GM19099 (cell line): Measurements from ENCODE around the gene ANGPTL2.

ENCODE experiments used
- POLR2A ChIP-seq: IDR thresholded peaks from 3 replicates; pipeline ENCODE4 v1.6.1; 2011; ENCODE audit warnings: low read depth; ENCODE audit not compliant: insufficient read length; ENCODE audit errors: extremely low read depth

Gene ANGPTL2

DNA sequence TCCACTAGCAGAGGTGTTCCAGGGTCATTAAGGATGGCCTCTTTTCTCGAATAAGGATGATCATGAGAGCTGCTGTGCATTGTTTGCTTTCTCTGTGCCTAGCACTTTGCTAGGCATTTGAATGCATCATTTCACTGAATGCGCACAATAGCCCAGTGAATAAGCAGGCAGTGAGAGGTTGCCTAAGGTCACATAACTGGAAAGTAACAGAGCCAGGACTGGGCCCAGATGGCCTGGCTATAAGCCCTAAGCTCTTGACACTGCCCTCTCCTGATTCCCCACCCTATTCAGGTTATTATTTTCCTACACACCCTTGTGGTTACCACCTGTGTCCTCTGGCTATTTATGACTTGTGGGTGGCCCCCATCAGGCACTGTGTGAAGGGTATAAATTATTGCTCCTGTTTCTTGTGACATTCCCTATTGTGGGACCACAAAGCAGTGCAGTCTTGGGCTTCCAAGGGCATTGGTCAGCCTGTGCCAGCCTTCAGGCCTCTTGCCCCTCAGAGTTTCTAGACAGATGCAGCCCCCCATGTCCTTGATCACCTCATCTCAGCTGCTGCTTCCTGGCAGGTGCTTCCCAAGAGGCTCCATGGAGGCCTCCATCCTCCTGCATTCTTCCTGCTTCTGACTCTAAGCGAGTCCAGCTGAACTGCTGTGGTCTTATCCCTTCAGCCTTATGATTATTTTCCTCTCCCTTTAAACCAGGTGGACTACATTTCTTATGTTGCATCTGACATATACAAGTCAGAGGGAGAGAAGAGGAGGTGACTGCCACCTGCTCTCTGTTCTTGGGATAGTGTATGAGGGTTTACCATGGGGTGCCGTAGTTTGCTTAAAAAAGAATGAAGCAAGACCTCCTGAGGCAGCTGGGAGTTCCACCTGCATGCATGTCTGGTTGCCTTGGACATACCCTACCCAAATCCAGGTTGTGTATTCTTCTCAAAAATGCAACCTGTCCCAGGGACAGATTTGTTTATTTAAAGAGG lies 47.6 kb downstream of the ANGPTL2 start:
- no peak for TF ChIP-seq POLR2A

DNA sequence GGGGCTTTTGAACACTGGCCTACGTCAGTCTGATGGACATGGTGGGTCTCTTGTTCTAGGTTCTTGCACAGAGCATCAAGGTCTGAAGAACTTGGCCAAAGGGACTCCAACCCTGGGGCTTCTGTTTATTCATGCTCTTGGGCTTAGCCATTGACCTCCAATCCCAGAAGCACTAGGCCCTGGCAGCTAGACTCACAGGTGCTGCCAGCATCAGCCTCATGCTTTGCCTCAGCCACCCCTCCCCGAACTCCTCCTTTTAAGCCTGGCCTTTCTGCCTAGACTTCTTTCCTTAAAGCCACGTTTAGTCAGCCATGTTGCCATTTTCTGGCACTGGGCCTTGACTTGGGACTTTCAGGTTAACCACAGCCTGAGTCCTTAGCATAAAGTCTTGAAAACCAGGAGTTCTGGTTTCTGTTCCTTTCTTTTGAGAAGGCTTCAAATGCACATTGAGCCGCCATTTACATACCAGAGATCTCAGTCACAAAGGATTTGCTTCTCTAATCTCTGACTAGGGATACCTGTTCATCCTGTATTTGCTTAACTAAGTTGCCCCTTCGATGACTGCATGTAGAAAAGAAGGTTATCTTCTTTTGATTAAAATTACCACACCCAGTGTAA lies 54.7 kb downstream of the ANGPTL2 start:
- TF ChIP-seq POLR2A = no peak

GRCh38 chr9:127066851-127067136 lies 55.6 kb downstream of the ANGPTL2 start:
- TF ChIP-seq POLR2A = no peak

DNA sequence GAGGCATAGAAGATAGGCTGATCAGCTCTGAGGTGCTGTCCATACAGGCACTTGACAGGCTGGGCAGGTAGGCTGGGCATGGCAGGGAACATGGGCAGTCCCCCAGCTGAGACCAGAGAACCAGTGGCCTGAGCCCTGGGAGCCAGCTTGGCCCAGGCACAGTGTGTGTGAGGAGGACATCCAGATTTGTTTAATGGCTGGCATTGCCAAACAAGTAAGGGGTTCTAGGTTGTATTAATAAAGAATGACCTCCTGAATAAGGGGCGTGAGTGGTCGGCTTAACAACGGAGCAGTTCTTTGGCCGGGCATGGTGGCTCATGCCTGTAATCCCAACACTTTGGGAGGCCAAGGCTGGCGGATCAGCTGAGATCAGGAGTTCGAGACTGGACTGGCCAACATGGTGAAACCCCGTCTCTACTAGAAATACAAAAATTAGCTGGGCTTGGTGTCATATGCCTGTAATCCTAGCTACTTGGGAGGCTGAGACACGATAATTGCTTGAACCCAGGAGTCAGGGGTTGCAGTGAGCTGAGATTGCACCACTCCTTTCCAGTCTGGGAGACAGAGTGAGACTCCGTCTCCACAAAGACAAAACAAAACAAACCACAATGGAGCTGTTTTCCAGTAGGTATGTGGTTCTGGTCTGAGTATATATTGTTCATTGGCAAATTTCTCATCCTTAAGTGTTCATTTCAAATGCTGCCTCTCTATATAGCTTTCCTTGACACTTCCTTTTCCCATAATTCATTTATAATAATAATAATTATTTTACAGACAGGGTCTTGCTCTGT lies 56.2 kb downstream of the ANGPTL2 start:
- TF ChIP-seq POLR2A = no peak

- TF ChIP-seq POLR2A = no peak
Observed at GRCh38 chr9:127065592-127065991, 56.8 kb downstream of the ANGPTL2 start.

- no peak for TF ChIP-seq POLR2A
Observed at GRCh38 chr9:127064335-127064734, 58.1 kb downstream of the ANGPTL2 start.

- no peak for TF ChIP-seq POLR2A
Observed at GRCh38 chr9:127061411-127061810, 61.0 kb downstream of the ANGPTL2 start.

- no peak for TF ChIP-seq POLR2A
Observed at GRCh38 chr9:127059765-127060361, 62.6 kb downstream of the ANGPTL2 start.

- no peak for TF ChIP-seq POLR2A
Observed at GRCh38 chr9:127059030-127059429, 63.4 kb downstream of the ANGPTL2 start.

GRCh38 chr9:127058645-127059021 lies 63.8 kb downstream of the ANGPTL2 start:
- TF ChIP-seq POLR2A = no peak

GRCh38 chr9:127058011-127058644 lies 64.3 kb downstream of the ANGPTL2 start:
- no peak for TF ChIP-seq POLR2A

GRCh38 chr9:127056446-127056845 lies 66.0 kb downstream of the ANGPTL2 start:
- no peak for TF ChIP-seq POLR2A

GRCh38 chr9:127055745-127056402 lies 66.6 kb downstream of the ANGPTL2 start:
- TF ChIP-seq POLR2A = no peak

- TF ChIP-seq POLR2A = no peak
Observed at GRCh38 chr9:127053960-127054359, 68.5 kb downstream of the ANGPTL2 start.
